Keratinocyte (primary cell): ENCODE measurements around the gene SEMA4D. TPM values are rescaled to one million over a fixed set of nuclear protein-coding genes. Genes with fewer than 3 reads are reported as not detected.

ENCODE experiments used
- DNase-seq: peaks from one replicate; pipeline ENCODE4 v3.0.0-alpha.2; 2011; ENCODE audit warnings: low read depth, missing footprints, low spot score
- FAIRE-seq: peaks from 2 replicates; lab custom pipeline; 2011; peaks lifted over from hg19 to GRCh38; lab: Jason Lieb, UNC
- H2AFZ ChIP-seq: 2 replicates; pipeline ENCODE4 v1.6.0; 2012; ENCODE audit warnings: low read length, control low read depth, inconsistent platforms; ENCODE audit not compliant: control insufficient read depth
- H3K27ac ChIP-seq: 2 replicates; pipeline ENCODE4 v1.5.1; 2011; ENCODE audit warnings: low read length; ENCODE audit not compliant: control insufficient read depth, insufficient read depth
- H3K27me3 ChIP-seq: 3 replicates; pipeline ENCODE4 v1.6.0; 2011; ENCODE audit warnings: low read length; ENCODE audit not compliant: control insufficient read depth, insufficient read depth; ENCODE audit errors: extremely low read depth
- H3K36me3 ChIP-seq, 2 experiments: 2 replicates in 1 of 2; 3 replicates in 1 of 2; pipeline ENCODE4 v1.5.1; 2011; ENCODE audit warnings: low read length in 2 of 2, mild to moderate bottlenecking in 1 of 2; ENCODE audit not compliant: control insufficient read depth in 2 of 2, insufficient read depth in 2 of 2; ENCODE audit errors: extremely low read depth in 1 of 2
- H3K4me1 ChIP-seq: 3 replicates; pipeline ENCODE4 v1.5.1; 2011; ENCODE audit warnings: low read length; ENCODE audit not compliant: control insufficient read depth, insufficient read depth; ENCODE audit errors: extremely low read depth
- H3K4me2 ChIP-seq: 3 replicates; pipeline ENCODE4 v1.6.0; 2011; ENCODE audit warnings: low read depth, low read length; ENCODE audit not compliant: control insufficient read depth, insufficient read depth; ENCODE audit errors: extremely low read depth
- H3K4me3 ChIP-seq, 3 experiments: fragments of 200-600 bp in 1 of 3; sonication (generic) in 1 of 3; 2 replicates in 2 of 3; 3 replicates in 1 of 3; pipeline ENCODE4 v1.5.1; 2011 to 2016; ENCODE audit warnings: low read length in 3 of 3, mild to moderate bottlenecking in 3 of 3, control low read depth in 2 of 3, inconsistent platforms in 1 of 3, low read depth in 1 of 3, mixed read lengths in 1 of 3, mixed run types in 1 of 3, moderate library complexity in 1 of 3; ENCODE audit not compliant: control insufficient read depth in 2 of 3, insufficient read depth in 2 of 3; ENCODE audit errors: extremely low read depth in 1 of 3
- H3K79me2 ChIP-seq: 2 replicates; pipeline ENCODE4 v1.6.0; 2012; ENCODE audit warnings: low read length; ENCODE audit not compliant: control insufficient read depth, insufficient read depth
- H3K9ac ChIP-seq: 3 replicates; pipeline ENCODE4 v1.6.0; 2011; ENCODE audit warnings: low read length; ENCODE audit not compliant: control insufficient read depth, insufficient read depth; ENCODE audit errors: extremely low read depth
- H3K9me1 ChIP-seq: 3 replicates; pipeline ENCODE4 v1.6.0; 2011; ENCODE audit warnings: low read length; ENCODE audit not compliant: control insufficient read depth, insufficient read depth; ENCODE audit errors: extremely low read depth
- H3K9me3 ChIP-seq: 2 replicates; pipeline ENCODE4 v1.5.1; 2012; ENCODE audit warnings: low read depth, low read length; ENCODE audit not compliant: control insufficient read depth
- H4K20me1 ChIP-seq: 3 replicates; pipeline ENCODE4 v1.6.0; 2011; ENCODE audit warnings: low read length; ENCODE audit not compliant: control insufficient read depth, insufficient read depth; ENCODE audit errors: extremely low read depth
- CTCF ChIP-seq, 3 experiments: IDR thresholded peaks in 1 of 3; conservative IDR thresholded peaks in 1 of 3; optimal IDR thresholded peaks in 1 of 3; 2 replicates in 2 of 3; 3 replicates in 1 of 3; pipeline versions ENCODE3 to v1.5.1; 2011; ENCODE audit warnings: low read length in 3 of 3, mild to moderate bottlenecking in 3 of 3, moderate library complexity in 2 of 3, control low read depth in 1 of 3, inconsistent platforms in 1 of 3; ENCODE audit not compliant: insufficient read depth in 2 of 3; ENCODE audit errors: extremely low read depth in 1 of 3
- EZH2 ChIP-seq: IDR thresholded peaks from one replicate; pipeline ENCODE4 v1.6.1; 2012; ENCODE audit warnings: inconsistent platforms, mild to moderate bottlenecking, low read length, moderate library complexity
- dilution Hi-C: fragments of 300-500 bp; cut with MboI; formaldehyde crosslinking; loops from one replicate; pipeline ENCODE4 v1.7.0; 2020; ENCODE audit warnings: low sequenced_read_pairs; ENCODE audit not compliant: extremely low pct_ligation_motif_present
- polyA minus RNA-seq, 3 experiments: library from RNA; depleted of rRNA, polyadenylated mRNA; stranded (reverse); fragments of >200 nt; gene quantifications; 1 replicate in 1 of 3; 2 replicates in 1 of 3; 3 replicates in 1 of 3; pipeline ENCODE4 v1.2.3, GENCODE V29; 2011
- polyA plus RNA-seq, 5 experiments: library from polyadenylated mRNA; depleted of rRNA in 3 of 5; stranded (reverse) in 3 of 5; stranded (forward) in 1 of 5; unstranded in 1 of 5; fragments of >200 nt; gene quantifications; 1 replicate in 1 of 5; 2 replicates in 3 of 5; 3 replicates in 1 of 5; pipeline versions ENCODE4 v1.2.1 to v1.2.3, GENCODE V29; 2011 to 2012; ENCODE audit warnings: missing spikeins in 2 of 5, low read depth in 1 of 5, low replicate concordance in 1 of 5

SEMA4D gene, protein sequence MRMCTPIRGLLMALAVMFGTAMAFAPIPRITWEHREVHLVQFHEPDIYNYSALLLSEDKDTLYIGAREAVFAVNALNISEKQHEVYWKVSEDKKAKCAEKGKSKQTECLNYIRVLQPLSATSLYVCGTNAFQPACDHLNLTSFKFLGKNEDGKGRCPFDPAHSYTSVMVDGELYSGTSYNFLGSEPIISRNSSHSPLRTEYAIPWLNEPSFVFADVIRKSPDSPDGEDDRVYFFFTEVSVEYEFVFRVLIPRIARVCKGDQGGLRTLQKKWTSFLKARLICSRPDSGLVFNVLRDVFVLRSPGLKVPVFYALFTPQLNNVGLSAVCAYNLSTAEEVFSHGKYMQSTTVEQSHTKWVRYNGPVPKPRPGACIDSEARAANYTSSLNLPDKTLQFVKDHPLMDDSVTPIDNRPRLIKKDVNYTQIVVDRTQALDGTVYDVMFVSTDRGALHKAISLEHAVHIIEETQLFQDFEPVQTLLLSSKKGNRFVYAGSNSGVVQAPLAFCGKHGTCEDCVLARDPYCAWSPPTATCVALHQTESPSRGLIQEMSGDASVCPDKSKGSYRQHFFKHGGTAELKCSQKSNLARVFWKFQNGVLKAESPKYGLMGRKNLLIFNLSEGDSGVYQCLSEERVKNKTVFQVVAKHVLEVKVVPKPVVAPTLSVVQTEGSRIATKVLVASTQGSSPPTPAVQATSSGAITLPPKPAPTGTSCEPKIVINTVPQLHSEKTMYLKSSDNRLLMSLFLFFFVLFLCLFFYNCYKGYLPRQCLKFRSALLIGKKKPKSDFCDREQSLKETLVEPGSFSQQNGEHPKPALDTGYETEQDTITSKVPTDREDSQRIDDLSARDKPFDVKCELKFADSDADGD
- 0.19 to 0.87 TPM (median 0.43 TPM) in 3 replicates for polyA plus RNA-seq
- polyA plus RNA-seq (2011; ENCODE audit: low read depth) = 1.7 TPM
- 0.22 and 0.23 TPM in 2 replicates for polyA plus RNA-seq (2011; cell fraction: cytosol; rRNA removed)
- polyA plus RNA-seq (2011; cell fraction: nucleus; rRNA removed) = 1.2 and 2.1 TPM in 2 replicates
- polyA plus RNA-seq (2012; ENCODE audit: low replicate concordance) = 1.00 and 3.5 TPM in 2 replicates
- 0.99 to 6.5 TPM (median 1.4 TPM) in 3 replicates for polyA minus RNA-seq
- 0.58 TPM for polyA minus RNA-seq (2011; cell fraction: cytosol; rRNA and poly(A)+ RNA removed)
- 1.2 and 1.8 TPM in 2 replicates for polyA minus RNA-seq (2011; cell fraction: nucleus; rRNA and poly(A)+ RNA removed)

DNA sequence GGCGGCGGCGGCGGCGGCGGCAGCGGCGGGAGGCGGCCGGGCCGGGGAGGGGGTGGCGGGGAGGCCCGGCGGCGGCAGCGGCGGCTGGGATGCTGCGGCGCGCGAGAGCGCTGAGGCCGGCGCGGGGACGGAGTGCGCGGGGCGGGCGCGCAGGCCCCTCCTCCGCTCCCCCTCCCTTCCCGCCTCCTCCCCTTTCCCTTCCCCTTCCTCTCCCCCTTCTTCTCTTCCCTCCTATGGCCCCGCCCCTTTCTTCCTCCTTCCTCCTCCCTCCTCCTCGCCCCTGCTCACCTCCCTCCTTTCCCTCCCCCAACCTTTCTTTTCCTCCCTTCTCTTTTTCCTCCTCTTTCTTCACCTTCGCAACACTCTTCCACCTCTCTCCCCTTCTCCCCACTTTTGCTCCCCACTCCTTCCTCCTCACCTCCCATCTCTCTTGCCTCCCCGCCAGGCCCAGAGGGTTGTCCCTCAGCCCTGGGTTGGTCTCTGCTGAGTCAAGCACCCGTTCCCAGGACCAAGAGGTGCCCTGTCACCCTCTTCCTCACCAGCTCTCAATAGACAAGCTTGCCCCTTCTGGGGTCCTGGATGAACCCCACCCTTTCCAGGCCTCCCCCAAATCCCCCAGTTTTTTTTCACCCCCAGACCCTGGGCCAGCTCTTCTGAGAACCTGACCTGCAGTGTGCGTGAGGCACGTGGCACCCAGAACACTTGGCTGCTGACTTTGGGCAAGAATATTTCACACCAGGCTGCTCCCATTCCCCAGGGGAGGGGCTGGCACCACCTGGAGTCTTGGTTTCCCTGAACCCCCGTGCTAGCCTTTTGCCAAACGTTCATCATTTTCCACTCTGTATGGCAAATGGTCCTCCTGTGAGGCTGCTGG is at the start of gene SEMA4D:
Gene SEMA4D, minus strand, starts transcription at position 136 of the 874 bp plus-strand sequence. CDS start 92,657 bp downstream, outside the sequence.
- FAIRE-seq (no peak), DNase-seq (no peak)
- H3K4me3 ChIP-seq = peak within 1 kb of the TSS; percentile 27 to 59 (median 40)
- H2AFZ ChIP-seq = peak within 1 kb of the TSS; percentile 30
- H3K36me3 ChIP-seq = no peaks in the 10 kb centered on the region
- dilution Hi-C loops = no loop called here
- H3K27ac ChIP-seq = no peak within 1 kb of the TSS
- H3K9me1 ChIP-seq = no peaks in the 10 kb centered on the region
- TF ChIP-seq EZH2 (no peak), CTCF (optimal IDR thresholded peaks at IDR 0.05 in 1 of 3, IDR thresholded peaks at IDR 0.05 in 1 of 3, conservative IDR thresholded peaks at IDR 0.05 in 1 of 3; ENCODE audit: extremely low read depth in 1 of 3, insufficient read depth in 2 of 3, low read length in 3 of 3) (no peak)
- H4K20me1 ChIP-seq = no peaks in the 10 kb centered on the region
- H3K9ac ChIP-seq = no peak within 1 kb of the TSS
- H3K4me1 ChIP-seq = no peaks in the 10 kb centered on the region
- no peaks in the 10 kb centered on the region for H3K79me2 ChIP-seq
- H3K27me3 ChIP-seq = peaks cover 12% of the 10 kb centered on the region
- peak within 1 kb of the TSS; percentile 62 for H3K4me2 ChIP-seq
- H3K9me3 ChIP-seq = no peaks in the 10 kb centered on the region

DNA sequence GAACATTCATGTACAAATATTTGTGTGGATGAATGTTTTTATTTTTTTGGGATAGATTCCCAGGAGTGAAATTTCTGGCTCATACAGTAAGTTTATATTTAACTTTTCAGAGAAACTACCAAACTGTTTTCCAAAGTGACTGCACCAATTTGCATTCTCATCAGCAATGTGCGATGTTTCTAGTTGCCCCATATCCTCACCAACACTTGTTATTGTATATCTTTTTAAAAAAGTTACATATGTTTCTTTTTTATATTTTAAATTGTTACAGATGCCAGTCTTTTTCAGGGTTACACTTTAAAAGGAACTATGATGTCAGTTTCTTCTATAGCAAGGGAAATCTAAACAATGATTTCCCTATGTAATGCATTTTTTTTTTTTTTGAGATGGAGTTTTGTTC is 49.1 kb upstream of the SEMA4D start:
- Histone ChIP-seq H3K4me2 (no peak overlapping the region), H4K20me1 (no peaks in the 10 kb centered on the region), H3K9me1 (no peaks in the 10 kb centered on the region), H3K27ac (no peak overlapping the region), H3K9me3 (no peaks in the 10 kb centered on the region), H3K27me3 (peaks cover 3% of the 10 kb centered on the region), H3K4me1 (peaks cover 13% of the 10 kb centered on the region), H3K9ac (no peak overlapping the region), H3K4me3 (no peak overlapping the region), H3K79me2 (no peaks in the 10 kb centered on the region), H3K36me3 (no peaks in the 10 kb centered on the region), H2AFZ (no peak overlapping the region)
- dilution Hi-C loops = no loop called here
- DNase-seq (no peak), FAIRE-seq (no peak)
- no peak for TF ChIP-seq CTCF (optimal IDR thresholded peaks at IDR 0.05 in 1 of 3, IDR thresholded peaks at IDR 0.05 in 1 of 3, conservative IDR thresholded peaks at IDR 0.05 in 1 of 3; ENCODE audit: extremely low read depth in 1 of 3, insufficient read depth in 2 of 3, low read length in 3 of 3)
- no peak for TF ChIP-seq EZH2
